HG02610 (cell line): Measurements from ENCODE around the gene CDT1.
A peak's percentile ranks its signal among the peaks of the same experiment; 100 is the strongest.

Experiments
- ATAC-seq: cut with Tn5 transposase; IDR thresholded peaks from one replicate; pipeline ENCODE4 v1.9.1; 2021; ENCODE audit warnings: mild to moderate bottlenecking, moderate library complexity; ENCODE audit not compliant: unreplicated experiment

The CDT1 gene

GRCh38 chr16:88854306-88855111 is 50.9 kb downstream of the CDT1 start:
- ATAC-seq = peak; percentile 33

- ATAC-seq = no peak
Measured at GRCh38 chr16:88855176-88855575, 51.6 kb downstream of the CDT1 start.

GRCh38 chr16:88855736-88856121 is 52.1 kb downstream of the CDT1 start:
- ATAC-seq = no peak

- ATAC-seq = no peak
Measured at GRCh38 chr16:88856122-88856827, 52.7 kb downstream of the CDT1 start.

GRCh38 chr16:88856828-88857727 is 53.5 kb downstream of the CDT1 start, which contains the start of the genes GALNS and TRAPPC2L:
GALNS (minus strand) TSS chr16:88856947; CDS start chr16:88856877, 70 bp downstream.
TRAPPC2L (plus strand) TSS chr16:88857127; CDS start chr16:88857151, 24 bp downstream.
- ATAC-seq = peak; percentile 67

GRCh38 chr16:88857728-88858339 is 54.2 kb downstream of the CDT1 start:
- ATAC-seq = peak; percentile 35
